ENCODE measurements around the gene LONP2.

LONP2 gene

DNA sequence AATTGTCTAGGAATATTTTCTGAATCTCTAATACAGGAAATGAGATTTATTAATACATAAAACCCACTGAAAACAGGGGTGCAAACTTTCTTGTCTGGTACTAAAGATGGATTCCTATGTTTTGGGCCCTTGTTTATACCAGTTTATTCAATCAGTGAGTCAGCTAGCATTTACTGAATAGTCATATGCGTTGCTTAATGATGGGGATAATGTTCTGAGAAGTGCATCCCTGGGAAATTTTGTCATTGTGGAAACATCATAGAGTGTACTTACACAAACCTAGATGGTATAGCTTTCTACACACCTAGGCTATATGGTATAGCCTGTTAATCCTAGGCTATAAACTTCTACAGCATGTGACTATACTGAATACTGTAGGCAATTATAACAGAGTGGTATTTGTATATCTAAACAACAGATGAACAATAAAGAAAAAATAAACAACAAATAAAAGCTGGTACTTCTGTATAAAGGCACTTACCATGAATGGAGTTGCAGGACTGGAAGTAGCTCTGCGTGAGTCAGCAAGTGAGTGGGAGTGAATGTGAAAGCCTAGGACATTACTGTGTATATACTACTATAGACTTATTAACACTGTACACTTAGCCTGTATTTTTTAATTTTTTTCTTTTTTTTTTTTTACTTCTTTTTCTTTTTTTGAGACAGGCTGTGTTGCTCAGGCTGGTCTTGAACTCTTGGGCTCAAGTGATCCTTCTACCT is 77.4 kb downstream of the LONP2 start:
- TF ChIP-seq CTCF (IDR thresholded peaks at IDR 0.05; ENCODE audit: control insufficient read depth, extremely low read depth, insufficient read depth): no peak
- DNase-seq (ENCODE audit: low read depth): no peak
- H3K4me3 ChIP-seq (ENCODE audit: low read depth, low read length): no peak overlapping the region

DNA sequence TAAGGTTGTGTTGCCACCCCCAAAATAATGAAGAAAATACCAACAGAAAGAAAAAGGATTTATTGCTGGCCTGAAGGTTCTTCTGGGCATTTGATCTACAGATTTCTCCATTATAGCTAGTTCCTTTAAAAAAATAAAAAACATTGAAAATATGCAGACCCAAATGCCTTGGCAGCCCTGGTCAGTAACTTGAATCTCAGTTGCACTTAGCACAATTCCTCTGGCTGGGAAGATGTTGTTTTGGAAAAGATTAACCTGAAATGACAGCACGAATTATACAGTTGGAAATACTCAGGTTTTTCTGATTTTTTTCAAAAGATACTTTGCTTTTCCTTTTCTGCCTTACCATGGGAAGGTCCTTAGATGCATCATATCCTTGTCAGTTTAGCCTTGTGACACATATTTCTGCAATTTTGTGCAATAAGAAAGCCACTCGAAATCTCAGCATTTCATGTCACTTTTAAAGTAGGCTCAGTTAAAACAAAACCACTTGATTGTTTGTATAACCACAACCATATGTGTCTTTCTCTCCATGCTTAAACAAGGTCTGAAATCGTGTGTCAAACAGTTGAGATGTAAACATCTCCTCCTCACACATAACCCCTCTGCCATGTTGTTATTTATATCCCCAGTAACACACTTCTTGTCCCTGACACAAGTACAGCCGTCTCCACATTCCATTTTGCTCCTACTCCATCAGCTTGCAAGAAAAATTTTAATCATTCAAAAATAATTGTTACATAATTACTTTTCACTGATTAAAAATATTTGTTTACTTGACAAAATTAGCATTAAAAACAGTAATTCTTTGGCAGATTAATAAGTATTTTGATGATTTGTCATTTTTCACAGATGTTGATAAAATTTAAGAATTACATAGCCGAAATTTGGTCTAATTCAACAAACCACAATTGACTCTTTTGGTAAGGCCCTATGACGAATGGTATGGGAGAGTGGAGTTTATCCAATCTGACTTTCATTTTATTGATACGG is 80.0 kb downstream of the LONP2 start:
- no peak overlapping the region for H3K4me3 ChIP-seq (ENCODE audit: low read depth, low read length)
- DNase-seq (ENCODE audit: low read depth): no peak
- no peak for TF ChIP-seq CTCF (IDR thresholded peaks at IDR 0.05; ENCODE audit: control insufficient read depth, extremely low read depth, insufficient read depth)

DNA sequence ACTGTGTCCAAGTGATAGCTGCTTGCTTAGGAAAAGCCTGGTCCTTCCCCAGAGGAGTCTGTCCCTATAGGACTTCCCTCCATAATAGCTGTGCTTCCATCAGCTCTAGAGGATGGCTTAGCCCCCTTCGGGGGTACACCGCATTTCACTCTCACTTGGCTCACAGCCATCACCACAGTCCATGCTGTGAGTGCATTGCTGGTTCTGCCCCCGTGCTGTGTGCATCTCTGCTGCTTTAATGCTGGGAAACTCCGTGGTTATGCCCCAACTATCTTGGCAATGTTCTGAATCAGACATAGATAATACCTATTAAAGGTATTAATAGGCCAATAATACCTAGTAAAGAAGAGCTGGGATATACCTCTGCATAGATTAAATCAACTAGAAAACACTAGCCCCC is 82.8 kb downstream of the LONP2 start:
- no peak for TF ChIP-seq CTCF (IDR thresholded peaks at IDR 0.05; ENCODE audit: control insufficient read depth, extremely low read depth, insufficient read depth)
- no peak overlapping the region for H3K4me3 ChIP-seq (ENCODE audit: low read depth, low read length)
- DNase-seq (ENCODE audit: low read depth): no peak

- TF ChIP-seq CTCF (IDR thresholded peaks at IDR 0.05; ENCODE audit: control insufficient read depth, extremely low read depth, insufficient read depth): no peak
- no peak for DNase-seq (ENCODE audit: low read depth)
- H3K4me3 ChIP-seq (ENCODE audit: low read depth, low read length): no peak overlapping the region
Measured at GRCh38 chr16:48329138-48329537, 85.0 kb downstream of the LONP2 start.

- TF ChIP-seq CTCF (IDR thresholded peaks at IDR 0.05; ENCODE audit: control insufficient read depth, extremely low read depth, insufficient read depth): no peak
- no peak overlapping the region for H3K4me3 ChIP-seq (ENCODE audit: low read depth, low read length)
- DNase-seq (ENCODE audit: low read depth): no peak
Measured at GRCh38 chr16:48330189-48330840, 86.2 kb downstream of the LONP2 start.

- no peak overlapping the region for H3K4me3 ChIP-seq (ENCODE audit: low read depth, low read length)
- no peak for DNase-seq (ENCODE audit: low read depth)
- TF ChIP-seq CTCF (IDR thresholded peaks at IDR 0.05; ENCODE audit: control insufficient read depth, extremely low read depth, insufficient read depth): no peak
Measured at GRCh38 chr16:48330841-48331192, 86.7 kb downstream of the LONP2 start.
